ENCODE data around the gene ZNF511. TPM values are rescaled to one million over a fixed set of nuclear protein-coding genes. Genes with fewer than 3 reads are reported as not detected.

Gene ZNF511
- total RNA-seq, 1 donor from 2014 or later: 30.3 TPM

- H3K4me1 ChIP-seq (ENCODE audit: control insufficient read depth in 3 of 3, insufficient read depth in 3 of 3, low read length in 3 of 3): no peaks in the 10 kb centered on the region
- no peak overlapping the region for H3K27ac ChIP-seq (ENCODE audit: low read depth, low read length)
- no peaks in the 10 kb centered on the region for H3K27me3 ChIP-seq (ENCODE audit: control insufficient read depth in 3 of 3, insufficient read depth in 3 of 3, low read length in 3 of 3)
- peaks cover 71 to 77% (median 71%) of the 10 kb centered on the region in 3 donors for H3K36me3 ChIP-seq (ENCODE audit: control insufficient read depth in 3 of 3, insufficient read depth in 3 of 3, low read length in 3 of 3)
- H3K9ac ChIP-seq (ENCODE audit: low read depth in 1 of 3, low read length in 3 of 3): no peak overlapping the region
- no peaks in the 10 kb centered on the region for H3K9me3 ChIP-seq (ENCODE audit: control insufficient read depth in 3 of 3, low read length in 3 of 3)
- H3K4me3 ChIP-seq (ENCODE audit: low read length in 3 of 3): no peak overlapping the region
These were observed 19.0 kb upstream of the ZNF511 start for GRCh38 chr10:133289761-133290160.

- Histone ChIP-seq H3K4me1 (ENCODE audit: control insufficient read depth in 3 of 3, insufficient read depth in 3 of 3, low read length in 3 of 3) (no peaks in the 10 kb centered on the region), H3K36me3 (ENCODE audit: control insufficient read depth in 3 of 3, insufficient read depth in 3 of 3, low read length in 3 of 3) (peaks cover 72 to 77% (median 72%) of the 10 kb centered on the region in 3 donors), H3K27me3 (ENCODE audit: control insufficient read depth in 3 of 3, insufficient read depth in 3 of 3, low read length in 3 of 3) (no peaks in the 10 kb centered on the region), H3K4me3 (ENCODE audit: low read length in 3 of 3) (no peak overlapping the region), H3K9me3 (ENCODE audit: control insufficient read depth in 3 of 3, low read length in 3 of 3) (no peaks in the 10 kb centered on the region), H3K27ac (ENCODE audit: low read depth, low read length) (no peak overlapping the region), H3K9ac (ENCODE audit: low read depth in 1 of 3, low read length in 3 of 3) (no peak overlapping the region)
These were observed 15.6 kb upstream of the ZNF511 start for GRCh38 chr10:133292919-133293809.

GRCh38 chr10:133293810-133294119 lies 14.9 kb upstream of the ZNF511 start:
- Histone ChIP-seq H3K27ac (ENCODE audit: low read depth, low read length) (no peak overlapping the region), H3K27me3 (ENCODE audit: control insufficient read depth in 3 of 3, insufficient read depth in 3 of 3, low read length in 3 of 3) (no peaks in the 10 kb centered on the region), H3K4me3 (ENCODE audit: low read length in 3 of 3) (no peak overlapping the region), H3K4me1 (ENCODE audit: control insufficient read depth in 3 of 3, insufficient read depth in 3 of 3, low read length in 3 of 3) (no peaks in the 10 kb centered on the region), H3K9ac (ENCODE audit: low read depth in 1 of 3, low read length in 3 of 3) (no peak overlapping the region), H3K9me3 (ENCODE audit: control insufficient read depth in 3 of 3, low read length in 3 of 3) (no peaks in the 10 kb centered on the region), H3K36me3 (ENCODE audit: control insufficient read depth in 3 of 3, insufficient read depth in 3 of 3, low read length in 3 of 3) (peaks cover 73 to 78% (median 73%) of the 10 kb centered on the region in 3 donors)

GRCh38 chr10:133294189-133294588 lies 14.5 kb upstream of the ZNF511 start:
- H3K9ac ChIP-seq (ENCODE audit: low read depth in 1 of 3, low read length in 3 of 3): no peak overlapping the region
- no peak overlapping the region for H3K27ac ChIP-seq (ENCODE audit: low read depth, low read length)
- H3K9me3 ChIP-seq (ENCODE audit: control insufficient read depth in 3 of 3, low read length in 3 of 3): no peaks in the 10 kb centered on the region

GRCh38 chr10:133295426-133296320 lies 13.0 kb upstream of the ZNF511 start:
- Histone ChIP-seq H3K27me3 (ENCODE audit: control insufficient read depth in 3 of 3, insufficient read depth in 3 of 3, low read length in 3 of 3) (no peaks in the 10 kb centered on the region), H3K36me3 (ENCODE audit: control insufficient read depth in 3 of 3, insufficient read depth in 3 of 3, low read length in 3 of 3) (peaks cover 73 to 82% (median 77%) of the 10 kb centered on the region in 3 donors), H3K9me3 (ENCODE audit: control insufficient read depth in 3 of 3, low read length in 3 of 3) (no peaks in the 10 kb centered on the region), H3K9ac (ENCODE audit: low read depth in 1 of 3, low read length in 3 of 3) (no peak overlapping the region), H3K4me1 (ENCODE audit: control insufficient read depth in 3 of 3, insufficient read depth in 3 of 3, low read length in 3 of 3) (no peaks in the 10 kb centered on the region), H3K27ac (ENCODE audit: low read depth, low read length) (no peak overlapping the region), H3K4me3 (ENCODE audit: low read length in 3 of 3) (no peak overlapping the region)

More at GRCh38 chr10:133294189-133294588, 14.5 kb upstream of the ZNF511 start:
- Histone ChIP-seq H3K4me3 (ENCODE audit: low read length in 3 of 3) (no peak overlapping the region), H3K36me3 (ENCODE audit: control insufficient read depth in 3 of 3, insufficient read depth in 3 of 3, low read length in 3 of 3) (peaks cover 72 to 78% (median 73%) of the 10 kb centered on the region in 3 donors), H3K27me3 (ENCODE audit: control insufficient read depth in 3 of 3, insufficient read depth in 3 of 3, low read length in 3 of 3) (no peaks in the 10 kb centered on the region), H3K4me1 (ENCODE audit: control insufficient read depth in 3 of 3, insufficient read depth in 3 of 3, low read length in 3 of 3) (no peaks in the 10 kb centered on the region)

GRCh38 chr10:133297504-133297903 lies 11.2 kb upstream of the ZNF511 start:
- Histone ChIP-seq H3K36me3 (ENCODE audit: control insufficient read depth in 3 of 3, insufficient read depth in 3 of 3, low read length in 3 of 3) (peaks cover 75 to 88% (median 84%) of the 10 kb centered on the region in 3 donors), H3K4me1 (ENCODE audit: control insufficient read depth in 3 of 3, insufficient read depth in 3 of 3, low read length in 3 of 3) (no peaks in the 10 kb centered on the region), H3K27ac (ENCODE audit: low read depth, low read length) (no peak overlapping the region), H3K4me3 (ENCODE audit: low read length in 3 of 3) (no peak overlapping the region), H3K9ac (ENCODE audit: low read depth in 1 of 3, low read length in 3 of 3) (no peak overlapping the region), H3K27me3 (ENCODE audit: control insufficient read depth in 3 of 3, insufficient read depth in 3 of 3, low read length in 3 of 3) (no peaks in the 10 kb centered on the region), H3K9me3 (ENCODE audit: control insufficient read depth in 3 of 3, low read length in 3 of 3) (no peaks in the 10 kb centered on the region)

GRCh38 chr10:133298466-133298865 lies 10.2 kb upstream of the ZNF511 start:
- Histone ChIP-seq H3K27me3 (ENCODE audit: control insufficient read depth in 3 of 3, insufficient read depth in 3 of 3, low read length in 3 of 3) (no peaks in the 10 kb centered on the region), H3K9ac (ENCODE audit: low read depth in 1 of 3, low read length in 3 of 3) (no peak overlapping the region), H3K9me3 (ENCODE audit: control insufficient read depth in 3 of 3, low read length in 3 of 3) (no peaks in the 10 kb centered on the region), H3K4me3 (ENCODE audit: low read length in 3 of 3) (no peak overlapping the region), H3K4me1 (ENCODE audit: control insufficient read depth in 3 of 3, insufficient read depth in 3 of 3, low read length in 3 of 3) (no peaks in the 10 kb centered on the region), H3K36me3 (ENCODE audit: control insufficient read depth in 3 of 3, insufficient read depth in 3 of 3, low read length in 3 of 3) (peaks cover 71 to 81% (median 77%) of the 10 kb centered on the region in 3 donors), H3K27ac (ENCODE audit: low read depth, low read length) (no peak overlapping the region)

- no peak overlapping the region for H3K9ac ChIP-seq (ENCODE audit: low read depth in 1 of 3, low read length in 3 of 3)
- no peaks in the 10 kb centered on the region for H3K9me3 ChIP-seq (ENCODE audit: control insufficient read depth in 3 of 3, low read length in 3 of 3)
- H3K27me3 ChIP-seq (ENCODE audit: control insufficient read depth in 3 of 3, insufficient read depth in 3 of 3, low read length in 3 of 3): no peaks in the 10 kb centered on the region
- peaks cover 65 to 77% (median 70%) of the 10 kb centered on the region in 3 donors for H3K36me3 ChIP-seq (ENCODE audit: control insufficient read depth in 3 of 3, insufficient read depth in 3 of 3, low read length in 3 of 3)
- H3K4me1 ChIP-seq (ENCODE audit: control insufficient read depth in 3 of 3, insufficient read depth in 3 of 3, low read length in 3 of 3): peaks cover 0 to 4% (median 0%) of the 10 kb centered on the region in 3 donors
- no peak overlapping the region for H3K27ac ChIP-seq (ENCODE audit: low read depth, low read length)
- no peak overlapping the region for H3K4me3 ChIP-seq (ENCODE audit: low read length in 3 of 3)
These were observed 9.5 kb upstream of the ZNF511 start for GRCh38 chr10:133299224-133299623.

GRCh38 chr10:133299738-133300137 lies 9.0 kb upstream of the ZNF511 start:
- H3K27ac ChIP-seq (ENCODE audit: low read depth, low read length): no peak overlapping the region
- peaks cover 61 to 73% (median 65%) of the 10 kb centered on the region in 3 donors for H3K36me3 ChIP-seq (ENCODE audit: control insufficient read depth in 3 of 3, insufficient read depth in 3 of 3, low read length in 3 of 3)
- H3K9ac ChIP-seq (ENCODE audit: low read depth in 1 of 3, low read length in 3 of 3): no peak overlapping the region
- no peaks in the 10 kb centered on the region for H3K27me3 ChIP-seq (ENCODE audit: control insufficient read depth in 3 of 3, insufficient read depth in 3 of 3, low read length in 3 of 3)
- peaks cover 0 to 4% (median 0%) of the 10 kb centered on the region in 3 donors for H3K4me1 ChIP-seq (ENCODE audit: control insufficient read depth in 3 of 3, insufficient read depth in 3 of 3, low read length in 3 of 3)
- H3K9me3 ChIP-seq (ENCODE audit: control insufficient read depth in 3 of 3, low read length in 3 of 3): no peaks in the 10 kb centered on the region
- no peak overlapping the region for H3K4me3 ChIP-seq (ENCODE audit: low read length in 3 of 3)

Data from skeletal muscle tissue (tissue), 4 donors.